COLO668 (cell line): ENCODE data around the gene MEGF6.

Source experiments
- DNase-seq: peaks from one replicate; lab custom pipeline; 2025; ENCODE audit not compliant: unreplicated experiment; lab: John Stamatoyannopoulos, UW

The MEGF6 gene

DNA sequence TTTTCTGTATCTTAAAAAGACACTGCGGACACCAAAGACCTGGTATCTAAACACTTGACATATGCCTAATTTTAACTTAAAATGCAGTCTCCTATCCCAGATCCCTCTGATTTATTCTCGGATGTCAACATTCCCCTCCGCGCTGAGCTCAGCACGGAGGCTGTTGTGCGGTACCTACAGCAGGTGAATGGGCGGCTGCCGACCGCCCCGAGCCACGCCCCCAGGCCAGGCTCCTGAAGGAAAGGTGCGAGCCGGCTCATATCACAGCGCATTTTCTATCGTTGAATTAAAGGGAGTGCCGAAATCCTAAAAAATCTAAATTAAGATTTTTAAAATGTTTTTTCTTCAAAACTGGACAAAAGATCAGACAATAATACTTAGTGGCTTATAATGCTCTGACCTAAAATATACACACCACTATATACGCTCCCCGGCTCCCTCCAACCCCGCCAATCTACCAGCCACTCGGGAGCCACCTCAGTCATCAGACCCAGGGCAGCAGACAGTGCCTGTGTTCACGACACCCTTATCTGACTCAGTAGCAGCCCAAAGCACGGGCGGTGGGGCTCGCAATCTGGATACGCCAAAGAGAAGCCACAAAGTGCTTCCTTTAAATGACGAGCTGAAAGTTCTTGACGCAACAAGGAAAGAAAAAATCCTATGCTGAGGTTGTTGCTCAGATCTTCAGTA is 34.5 kb upstream of the MEGF6 start:
- DNase-seq: no peak

- no peak for DNase-seq
Observed at GRCh38 chr1:3645247-3645646, 33.9 kb upstream of the MEGF6 start.

- DNase-seq: no peak
Observed at GRCh38 chr1:3644273-3644672, 33.0 kb upstream of the MEGF6 start.

GRCh38 chr1:3642919-3643675 is 31.8 kb upstream of the MEGF6 start:
- DNase-seq: no peak

DNA sequence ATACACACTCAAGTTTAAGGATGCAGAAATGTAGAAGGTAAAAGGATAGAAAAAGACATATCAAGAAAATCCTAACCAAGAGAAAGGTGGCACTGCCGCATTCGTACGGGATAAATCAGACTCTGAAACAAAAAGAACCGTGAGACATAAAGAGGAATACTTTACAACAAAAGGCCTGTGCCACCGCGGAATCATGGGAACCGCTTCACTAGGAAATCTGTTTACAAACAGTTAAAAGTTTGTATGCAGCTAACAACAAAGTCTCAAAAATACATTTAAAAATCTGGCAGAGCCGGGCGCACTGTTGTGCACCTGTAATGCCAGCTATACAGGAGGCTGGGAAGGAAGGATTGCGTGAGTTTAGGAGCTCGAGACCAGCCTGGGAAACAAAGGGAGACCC is 30.5 kb upstream of the MEGF6 start:
- no peak for DNase-seq

DNA sequence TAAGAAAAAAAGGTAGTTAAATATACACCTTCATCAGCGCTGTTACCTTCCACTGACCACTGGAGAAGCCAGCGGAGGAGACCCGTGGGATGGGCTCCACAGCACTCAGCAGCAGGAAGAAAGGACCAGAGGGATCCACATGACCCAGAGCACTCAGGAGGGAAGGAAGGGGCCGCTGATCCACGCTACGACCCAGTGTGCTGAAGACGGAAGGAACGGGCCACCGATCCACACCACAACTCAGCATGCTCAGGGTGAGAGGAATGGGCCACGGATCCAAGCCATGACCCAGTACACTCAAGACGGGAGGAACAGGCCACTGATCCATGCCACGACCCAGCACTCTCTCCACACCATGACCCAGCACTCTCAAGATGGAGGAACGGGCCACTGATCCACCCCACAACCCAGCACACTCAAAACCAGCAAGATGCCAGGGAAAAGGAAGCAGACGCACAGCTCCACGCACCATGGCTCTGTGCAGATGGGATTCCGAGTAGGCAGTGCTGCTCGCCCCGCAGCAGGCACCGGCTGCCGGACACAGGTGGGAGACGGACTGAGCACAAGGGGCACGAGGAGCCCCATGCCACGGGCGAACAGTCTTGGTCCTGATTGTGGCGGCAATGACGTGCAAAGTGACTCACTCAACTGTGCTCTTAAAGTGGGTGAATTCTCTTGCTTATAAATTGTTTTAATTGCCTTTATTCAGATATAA is 29.9 kb upstream of the MEGF6 start:
- no peak for DNase-seq

- DNase-seq: no peak
Observed at GRCh38 chr1:3640121-3640837, 29.0 kb upstream of the MEGF6 start.

GRCh38 chr1:3639397-3639911 is 28.1 kb upstream of the MEGF6 start:
- DNase-seq: no peak

DNA sequence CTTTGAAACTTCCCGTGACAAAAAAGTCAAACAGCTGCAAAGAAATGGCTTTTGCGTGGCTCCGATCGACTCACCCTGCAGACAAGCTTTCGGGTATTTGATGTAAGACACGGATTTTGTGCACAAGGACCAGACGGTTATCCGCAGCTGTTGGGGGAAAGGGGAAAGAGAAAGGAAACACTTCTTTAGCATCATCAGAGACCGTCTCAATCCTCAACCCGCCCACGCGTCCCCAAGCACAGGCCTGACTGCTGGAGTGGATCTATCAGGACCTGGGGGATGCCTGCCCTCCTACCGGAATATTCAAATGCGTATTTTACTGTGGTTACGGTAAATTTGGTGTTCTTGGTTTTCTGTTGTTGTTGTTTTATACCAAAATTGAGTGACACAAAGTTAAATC is 27.4 kb upstream of the MEGF6 start:
- no peak for DNase-seq

- DNase-seq: no peak
Observed at GRCh38 chr1:3638027-3638426, 26.7 kb upstream of the MEGF6 start.

- no peak for DNase-seq
Observed at GRCh38 chr1:3636531-3636930, 25.2 kb upstream of the MEGF6 start.

- DNase-seq: no peak
Observed at GRCh38 chr1:3636080-3636479, 24.8 kb upstream of the MEGF6 start.

- no peak for DNase-seq
Observed at GRCh38 chr1:3634059-3634800, 22.9 kb upstream of the MEGF6 start.

GRCh38 chr1:3633344-3634058 is 22.2 kb upstream of the MEGF6 start:
- no peak for DNase-seq

DNA sequence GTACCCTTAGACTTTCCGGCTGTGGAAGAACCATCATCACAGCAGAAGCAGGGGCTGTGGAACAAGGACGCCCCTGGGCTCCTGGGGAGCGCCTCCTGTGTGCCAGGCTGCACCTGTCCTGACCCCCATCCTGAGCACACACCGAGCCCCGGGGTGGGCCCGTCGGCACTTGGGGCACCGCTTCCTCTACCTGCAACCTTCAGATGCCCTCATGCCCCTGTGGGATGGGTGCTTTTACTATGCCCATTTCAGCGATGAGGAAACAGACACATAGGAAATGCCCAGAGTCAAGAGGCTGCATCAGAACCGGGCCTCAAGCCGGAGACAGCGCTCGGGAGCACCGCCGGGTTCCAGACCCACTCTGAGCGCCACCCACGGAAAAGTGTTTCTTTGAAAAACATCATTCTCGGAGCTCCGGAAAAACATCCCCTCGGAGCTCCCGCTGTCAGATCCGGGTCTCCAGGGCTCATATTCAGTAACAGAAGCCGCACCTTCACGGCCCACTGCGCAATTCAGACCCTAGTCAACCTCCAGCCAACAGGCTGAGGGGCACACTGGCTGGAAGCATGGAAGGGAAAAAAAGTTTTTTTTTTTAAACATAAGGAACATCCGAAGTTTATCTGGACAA is 21.5 kb upstream of the MEGF6 start:
- DNase-seq: no peak

DNA sequence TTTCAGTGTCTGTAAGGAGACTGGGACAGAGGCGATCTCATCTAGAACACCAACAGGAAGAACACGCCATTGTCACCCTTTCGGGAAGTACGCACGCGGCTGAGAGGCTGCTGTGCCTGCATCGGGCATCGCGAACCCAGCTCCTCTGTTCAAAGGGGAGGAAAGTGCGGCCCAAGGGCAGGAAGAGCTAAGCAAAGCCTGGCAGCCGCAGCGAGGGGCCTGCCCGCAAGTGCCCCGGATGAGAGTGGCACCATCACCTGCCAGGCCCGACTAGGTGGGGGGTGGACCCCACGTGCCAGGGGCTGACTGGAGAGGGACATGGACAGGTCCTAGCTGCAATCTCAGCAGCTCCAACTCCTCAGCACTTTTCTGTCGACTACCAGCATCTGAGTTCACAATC is 21.0 kb upstream of the MEGF6 start:
- DNase-seq: no peak

- DNase-seq: no peak
Observed at GRCh38 chr1:3631320-3632260, 20.3 kb upstream of the MEGF6 start.

GRCh38 chr1:3630914-3631313 is 19.6 kb upstream of the MEGF6 start:
- no peak for DNase-seq
